Measurements from ENCODE around the gene ANXA2R. TPM values are rescaled to one million over a fixed set of nuclear protein-coding genes. Genes with fewer than 3 reads are reported as not detected.
"Not testable (repeated sequence)": the region's sequence is repeated elsewhere in the genome, so short reads cannot be mapped to it uniquely, and the experiment has no call there.

ANXA2R gene
- polyA plus RNA-seq, 1 donor, result 0.89 TPM

DNA sequence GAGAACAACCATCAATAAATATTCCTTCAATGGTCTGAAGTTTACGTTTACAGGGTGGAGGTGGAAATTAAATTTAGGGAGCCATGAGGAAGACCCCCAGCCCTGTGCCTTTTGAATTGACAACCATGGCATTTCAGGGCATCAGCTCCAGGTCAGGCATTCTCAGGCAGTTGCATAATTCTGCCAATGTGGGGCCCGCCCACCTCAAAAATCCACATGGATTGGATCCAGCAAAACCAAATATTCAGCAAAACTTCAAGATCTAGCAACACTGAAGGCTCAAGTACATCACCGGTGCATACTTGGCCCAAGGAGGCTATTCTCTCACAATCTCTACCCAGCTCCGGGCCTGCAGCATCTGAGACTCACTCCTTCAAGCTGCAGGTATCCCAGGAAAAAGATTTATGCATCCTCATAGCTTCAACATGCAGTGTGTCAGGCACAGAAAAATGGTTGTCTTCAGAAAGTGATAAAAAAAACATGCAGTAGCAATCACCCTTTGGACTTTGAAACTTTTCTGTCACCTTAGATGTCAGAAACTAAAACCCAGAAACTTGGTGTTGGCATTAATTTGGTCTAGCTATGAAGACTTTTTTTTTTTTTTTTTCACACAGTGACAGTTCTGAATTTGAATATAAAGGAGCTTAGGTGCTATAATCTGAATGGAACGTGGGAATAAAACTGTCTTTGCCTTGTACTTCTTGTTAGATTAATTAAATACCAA lies 21.4 kb upstream of the ANXA2R start:
- DNase-seq (ENCODE audit: low read depth), result no peak

DNA sequence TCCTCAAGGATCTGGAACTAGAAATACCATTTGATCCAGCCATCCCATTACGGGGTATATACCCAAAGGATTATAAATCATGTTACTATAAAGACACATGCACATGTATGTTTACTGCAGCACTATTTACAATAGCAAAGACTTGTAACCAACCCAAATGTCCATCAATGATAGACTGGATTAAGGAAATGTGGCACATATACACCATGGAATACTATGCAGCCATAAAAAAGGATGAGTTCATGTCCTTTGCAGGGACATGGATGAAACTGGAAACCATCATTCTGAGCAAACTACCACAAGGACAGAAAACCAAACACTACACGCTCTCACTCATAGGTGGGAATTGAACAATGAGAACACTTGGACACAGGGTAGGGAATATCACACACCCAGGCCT lies 19.9 kb upstream of the ANXA2R start:
- DNase-seq (ENCODE audit: low read depth), result not testable (repeated sequence)

DNA sequence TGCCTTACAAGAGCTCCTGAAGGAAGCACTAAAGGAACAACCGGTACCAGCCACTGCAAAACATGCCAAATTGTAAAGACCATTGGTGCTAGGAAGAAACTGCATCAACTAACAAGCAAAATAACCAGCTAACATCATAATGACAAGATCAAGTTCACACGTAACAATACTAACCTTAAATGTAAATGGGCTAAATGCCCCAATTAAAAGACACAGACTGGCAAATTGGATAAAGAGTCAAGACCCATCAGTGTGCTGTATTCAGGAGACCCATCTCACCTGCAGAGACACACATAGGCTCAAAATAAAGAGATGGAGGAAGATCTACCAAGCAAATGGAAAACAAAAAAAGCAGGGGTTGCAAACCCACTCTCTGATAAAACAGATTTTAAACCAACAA lies 15.0 kb upstream of the ANXA2R start:
- DNase-seq (ENCODE audit: low read depth), result not testable (repeated sequence)

DNA sequence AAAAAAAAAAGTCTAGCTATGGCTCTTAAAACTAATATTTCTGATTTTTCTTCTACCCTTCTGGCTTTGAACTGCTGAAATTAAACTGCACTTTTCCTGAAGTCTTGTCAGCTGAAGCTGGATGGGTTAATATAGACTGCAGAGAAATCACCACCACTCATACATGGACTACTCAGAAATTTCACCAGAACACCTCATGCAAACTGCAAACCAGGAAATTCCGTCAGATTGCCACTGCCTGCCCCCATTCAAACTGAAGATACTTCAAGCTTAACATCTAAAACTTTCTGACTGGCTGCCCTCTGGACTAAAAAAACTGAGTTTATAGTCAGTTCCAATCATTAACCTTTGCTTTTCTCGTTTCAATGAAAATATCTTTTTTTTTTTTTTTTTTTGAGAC lies 11.6 kb upstream of the ANXA2R start:
- no peak for DNase-seq (ENCODE audit: low read depth)

DNA sequence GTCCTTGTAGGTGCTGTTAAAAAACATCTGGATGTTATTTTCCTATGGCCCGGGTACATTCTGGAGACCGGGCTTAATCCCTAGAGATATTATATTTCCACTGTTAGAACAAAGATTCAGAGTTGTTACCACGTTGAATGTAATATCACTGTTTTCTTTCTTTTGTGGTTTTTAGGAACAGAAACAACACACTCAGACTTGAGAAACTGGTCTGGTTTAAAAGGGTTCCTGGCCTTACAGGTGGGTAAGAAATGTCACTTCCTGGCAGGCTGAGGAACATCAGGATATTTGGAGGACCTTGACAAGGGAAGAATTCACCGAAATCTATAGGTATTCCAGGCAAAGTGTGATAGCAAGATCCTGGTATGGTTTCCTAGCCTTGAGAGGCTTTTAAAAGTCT lies 10.3 kb upstream of the ANXA2R start:
- DNase-seq (ENCODE audit: low read depth), result no peak

DNA sequence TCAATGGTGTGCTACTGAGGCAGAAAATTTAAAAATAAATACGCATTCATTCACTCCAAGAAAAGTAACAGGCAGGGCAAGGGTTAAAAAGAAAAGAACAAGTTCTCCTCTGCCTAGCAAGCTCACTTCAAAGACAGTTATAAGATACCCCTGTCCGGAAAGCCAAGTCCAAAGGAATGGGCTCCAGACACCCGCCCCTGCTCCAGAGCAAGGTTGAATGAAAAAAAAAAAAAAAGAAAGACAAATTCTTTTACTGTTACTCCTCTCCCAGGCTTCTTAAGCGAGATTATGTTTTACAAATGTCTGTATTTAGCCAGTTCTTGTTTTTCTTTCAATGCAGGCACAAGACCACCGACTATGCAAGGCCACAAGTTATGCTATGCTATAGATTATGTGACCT lies 9.1 kb upstream of the ANXA2R start:
- no peak for DNase-seq (ENCODE audit: low read depth)

DNA sequence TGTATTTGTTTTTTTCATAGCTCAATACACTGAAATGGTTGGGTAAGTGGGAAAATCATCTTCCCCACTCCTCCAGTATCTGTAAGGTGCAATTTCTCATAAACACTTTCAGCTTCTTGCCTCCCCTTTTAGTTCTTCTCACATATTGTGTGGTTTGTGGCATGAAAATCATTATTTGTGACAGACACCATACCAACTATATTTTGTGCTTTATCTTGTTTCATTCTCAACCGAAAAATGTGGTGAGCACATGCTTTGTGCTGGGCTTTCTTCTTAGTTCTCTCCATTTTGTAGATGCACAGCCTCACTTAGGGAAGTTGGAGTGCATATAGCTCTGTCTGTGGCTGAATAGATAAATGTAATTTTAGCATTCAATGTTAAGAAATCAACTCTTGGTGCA lies 6.4 kb upstream of the ANXA2R start:
- no peak for DNase-seq (ENCODE audit: low read depth)

DNA sequence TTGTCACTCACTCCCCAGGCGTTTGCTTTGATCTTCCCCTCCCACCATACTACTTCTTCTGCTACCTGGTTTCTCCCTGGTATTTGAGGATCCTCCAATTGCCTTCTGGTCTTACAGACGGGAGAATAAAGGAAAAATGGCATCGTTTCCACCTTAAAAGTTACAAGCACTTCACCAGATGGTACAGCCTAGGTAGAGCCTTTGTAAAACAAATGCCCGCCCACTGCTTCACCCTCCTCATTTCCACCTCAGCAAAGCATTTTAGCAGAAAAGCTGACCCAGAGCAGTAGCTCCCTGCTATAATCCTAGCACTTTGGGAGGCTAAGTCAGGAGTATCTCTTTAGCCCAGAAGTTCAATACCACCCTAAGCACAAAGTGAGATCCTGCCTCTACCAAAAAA lies 5.1 kb upstream of the ANXA2R start:
- DNase-seq (ENCODE audit: low read depth), result no peak

DNA sequence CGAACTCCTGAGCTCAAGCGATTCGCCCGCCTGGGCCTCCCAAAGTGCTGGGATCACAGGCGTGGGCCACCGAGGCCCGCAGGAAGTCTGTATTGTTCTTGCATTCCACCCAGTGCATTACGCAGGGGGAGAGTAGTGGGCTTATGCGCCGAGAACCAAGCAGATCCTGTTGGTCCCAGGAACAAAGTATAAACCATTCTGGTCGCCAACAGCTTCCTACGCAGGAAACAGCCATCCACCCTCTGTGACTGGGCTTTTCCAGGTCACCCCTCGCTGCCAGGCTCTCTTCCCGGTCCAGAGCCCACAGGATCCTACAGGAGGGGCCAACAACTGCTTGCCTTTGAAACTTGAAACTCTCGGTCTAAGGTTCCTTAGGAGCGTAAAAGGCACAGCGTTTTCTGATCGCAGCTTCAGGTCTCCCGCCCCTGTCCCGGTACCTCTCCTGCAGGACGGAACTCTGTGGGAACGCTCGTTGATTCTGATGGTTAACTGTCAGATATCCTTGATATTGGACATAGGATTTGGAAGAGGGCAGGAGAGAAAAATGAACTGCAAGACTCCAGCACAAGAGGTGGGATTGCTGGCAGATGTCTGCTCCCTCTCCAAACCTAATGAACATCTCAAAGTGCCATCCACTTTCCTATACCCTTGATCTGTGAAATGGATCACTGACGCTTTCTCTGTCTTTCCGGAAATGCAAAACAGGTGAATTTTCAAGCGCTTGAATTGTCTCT lies 4.2 kb upstream of the ANXA2R start:
- DNase-seq (ENCODE audit: low read depth), result no peak

DNA sequence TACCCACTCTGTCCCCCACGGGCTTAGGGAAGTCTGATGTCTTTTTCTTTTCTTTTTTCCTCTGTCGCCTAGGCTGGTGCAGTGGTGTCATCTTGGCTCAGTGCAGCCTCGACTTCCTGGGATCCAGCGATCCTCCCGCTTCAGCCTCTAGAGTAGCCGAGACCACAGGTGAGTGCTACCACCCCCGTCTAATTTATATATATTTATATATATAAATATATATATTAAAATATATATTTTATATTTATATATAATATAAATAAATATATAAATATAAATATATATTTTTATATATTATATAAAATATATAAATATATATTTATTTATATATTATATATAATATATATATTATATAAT lies 3.3 kb upstream of the ANXA2R start:
- no peak for DNase-seq (ENCODE audit: low read depth)

DNA sequence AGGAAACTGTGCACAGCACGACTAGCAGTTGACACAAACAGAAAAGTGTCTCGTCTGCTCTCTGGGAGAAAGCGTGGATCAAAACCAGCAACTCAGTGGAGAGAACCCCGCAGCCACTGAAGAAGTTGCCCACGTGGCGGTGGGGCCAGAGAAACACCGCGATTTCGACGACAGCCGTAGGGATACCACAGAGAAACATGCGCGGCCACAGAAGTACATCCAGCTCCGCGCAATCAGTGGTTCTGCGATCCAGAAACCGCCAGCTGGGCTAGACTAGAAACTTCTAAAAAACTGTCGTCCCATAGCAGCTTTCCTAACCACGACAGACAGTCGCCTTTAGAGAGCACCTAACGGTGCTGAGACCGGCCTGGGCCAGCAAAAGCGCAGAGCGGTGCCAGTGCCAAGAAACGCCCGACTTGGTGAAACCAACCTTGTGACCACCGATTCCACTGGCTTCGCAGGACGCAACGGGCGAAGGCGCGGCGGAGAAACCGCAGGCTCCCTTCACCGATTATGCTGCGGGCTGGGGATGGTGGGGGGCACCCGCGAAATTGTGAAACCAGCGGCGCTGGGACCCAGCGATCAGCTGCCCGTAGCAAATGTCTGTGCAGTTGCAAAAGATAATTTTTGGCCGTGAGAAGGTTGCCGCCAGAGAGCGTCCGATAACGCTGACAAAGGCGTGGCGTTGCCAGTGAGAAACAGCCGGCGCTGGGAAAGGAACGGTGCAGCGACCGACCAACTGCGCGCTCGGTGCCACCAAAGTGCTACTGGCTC lies 2.7 kb upstream of the ANXA2R start:
- no peak for DNase-seq (ENCODE audit: low read depth)

DNA sequence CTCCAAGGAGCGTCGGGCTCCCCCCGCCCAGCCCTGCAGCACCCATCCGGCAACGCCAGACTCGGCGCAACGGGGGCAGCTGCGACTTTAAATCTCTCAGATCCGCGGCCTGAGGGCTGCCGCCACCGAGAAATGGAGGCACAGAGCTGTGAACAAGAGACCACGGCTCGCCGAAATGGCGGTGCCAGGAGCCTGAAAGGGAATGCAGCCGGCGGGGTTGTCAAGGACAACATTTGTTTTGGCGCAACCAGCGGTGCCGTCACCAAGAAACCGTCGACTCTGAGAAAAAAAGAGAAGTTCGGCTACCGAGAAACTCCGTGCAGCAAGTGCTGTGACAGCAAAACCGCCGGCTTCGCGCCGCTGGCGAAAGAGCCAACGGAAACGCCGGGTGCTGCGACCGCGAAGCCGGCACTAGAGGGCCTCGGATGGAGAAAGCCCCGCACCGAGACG lies 2.1 kb upstream of the ANXA2R start:
- DNase-seq (ENCODE audit: low read depth), result no peak

DNA sequence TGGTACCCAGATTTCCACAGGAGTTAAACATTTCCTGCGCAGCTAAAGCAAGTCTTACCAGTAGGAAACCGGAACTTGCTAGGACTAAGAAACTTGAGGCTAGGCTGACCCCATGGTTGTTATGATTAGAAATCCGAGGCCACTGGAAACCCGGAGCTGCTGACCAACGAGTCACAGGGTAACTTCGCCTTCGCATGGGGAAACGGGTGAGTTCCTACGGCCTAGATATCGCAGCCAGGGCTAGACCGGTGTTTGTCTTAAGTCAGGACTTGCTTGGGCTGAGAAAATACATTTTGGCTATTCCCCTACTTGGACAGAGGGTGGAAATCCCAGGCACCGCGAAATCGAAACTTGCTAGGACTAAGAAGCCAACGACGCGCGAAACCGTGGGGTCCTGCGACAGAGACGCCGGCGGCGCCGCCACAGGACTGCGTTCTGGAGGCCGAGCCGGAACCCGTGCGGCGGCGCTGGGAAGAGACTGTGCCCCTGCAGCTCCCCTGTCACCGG lies 1.6 kb upstream of the ANXA2R start:
- DNase-seq (ENCODE audit: low read depth), result no peak

DNA sequence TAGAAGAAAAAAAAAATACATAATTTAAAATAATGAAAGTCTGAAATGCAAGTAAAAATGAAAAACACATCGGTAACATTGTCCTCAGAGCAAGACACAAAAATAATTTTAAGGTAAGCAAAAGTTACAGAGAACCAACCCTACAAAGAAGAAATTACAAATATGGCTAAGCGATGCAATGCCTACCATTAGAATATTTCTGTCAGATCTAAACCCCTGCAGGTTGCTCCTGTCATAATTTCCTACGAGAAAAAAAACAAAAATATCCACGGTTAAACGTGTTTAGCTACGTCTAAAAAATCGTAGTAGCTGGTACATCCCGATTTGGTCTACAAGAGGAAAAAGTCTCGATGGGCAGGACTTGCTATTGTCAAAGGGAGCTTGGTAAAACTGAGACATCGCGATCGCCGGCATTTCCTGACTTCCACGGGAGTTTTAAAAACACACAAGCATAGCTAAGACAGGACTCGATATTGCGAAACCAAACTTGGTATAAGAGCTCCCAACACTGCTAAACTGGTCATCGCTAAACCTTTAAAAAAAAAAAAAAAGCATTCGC lies 1.1 kb upstream of the ANXA2R start:
- DNase-seq (ENCODE audit: low read depth), result no peak

DNA sequence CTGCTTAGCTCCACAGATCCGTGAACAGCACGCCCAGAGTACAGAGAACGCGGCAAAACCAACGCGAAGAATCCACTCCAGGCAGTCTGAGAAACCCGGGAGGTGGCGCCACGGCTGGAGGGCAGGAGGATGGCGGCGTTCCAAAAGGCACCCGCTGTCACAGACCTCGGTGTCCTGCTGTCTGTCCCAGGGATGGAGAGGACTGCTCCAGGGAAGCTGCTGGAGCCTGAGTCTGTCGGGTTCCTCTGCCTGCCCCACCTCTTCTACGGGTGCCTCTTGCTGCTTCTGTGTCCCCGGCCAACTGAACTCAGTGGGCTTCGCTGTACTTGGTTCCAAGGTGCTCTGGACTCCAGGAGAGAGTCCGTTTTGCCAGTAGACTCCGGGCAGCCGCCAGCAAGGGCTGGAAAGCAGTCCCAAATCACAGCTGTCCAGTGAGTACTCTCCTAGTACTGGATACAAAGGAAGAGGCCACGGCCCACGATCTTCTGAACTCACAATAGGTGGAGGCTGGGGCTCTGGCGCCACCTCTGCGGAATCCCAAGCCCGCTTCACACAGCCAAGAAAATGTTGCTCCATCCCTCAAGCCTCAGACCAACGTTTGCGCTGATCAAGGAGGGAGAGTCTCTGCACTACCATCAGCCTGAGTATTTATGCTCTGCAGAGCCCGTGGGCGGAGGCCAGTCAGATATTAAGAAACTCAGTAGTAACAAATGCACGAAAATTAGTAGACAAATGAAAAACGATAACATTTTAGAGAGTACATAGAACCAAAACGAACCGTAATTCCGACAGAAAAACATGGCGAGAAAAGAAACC lies 440 bp downstream of the ANXA2R start:
- DNase-seq (ENCODE audit: low read depth), result no peak

DNA sequence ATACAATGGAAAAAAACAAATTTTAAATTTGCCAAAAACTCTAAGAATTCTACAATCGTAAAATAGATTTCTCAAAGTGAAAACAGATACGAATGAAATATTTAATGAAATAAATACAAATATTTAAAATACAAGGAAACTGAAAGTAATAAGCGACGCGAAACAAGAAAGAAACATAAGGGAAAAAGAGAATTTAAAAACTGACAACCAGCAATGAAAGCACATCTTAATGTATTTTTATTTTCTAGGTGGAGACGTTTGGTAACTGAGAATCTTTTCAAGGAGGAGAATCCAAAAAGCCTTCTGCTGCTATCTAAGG lies 1.0 kb downstream of the ANXA2R start:
- no peak for DNase-seq (ENCODE audit: low read depth)

DNA sequence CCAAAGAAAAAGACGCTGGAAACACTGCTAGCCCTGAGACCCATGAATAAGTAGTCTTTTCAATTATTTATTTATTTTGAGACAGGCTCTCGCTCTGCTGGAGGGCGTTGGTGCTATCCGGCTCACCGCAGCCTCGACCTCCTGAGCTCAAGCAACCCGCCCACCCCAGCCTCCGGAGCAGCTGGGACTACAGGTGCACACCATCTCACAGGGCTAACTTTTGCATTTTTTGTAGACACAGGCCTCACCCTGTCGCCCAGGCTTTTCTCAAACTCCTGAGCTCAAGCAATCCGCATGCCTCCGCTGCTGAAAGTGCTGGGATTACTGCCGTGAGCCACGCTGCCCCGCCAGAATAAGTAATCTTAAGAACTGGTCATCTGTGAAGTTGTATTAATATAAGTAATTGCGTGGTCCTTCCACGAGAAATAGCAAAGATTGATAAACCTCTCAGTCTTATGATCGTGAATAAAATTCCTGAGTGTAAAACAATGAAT lies 1.6 kb downstream of the ANXA2R start:
- no peak for DNase-seq (ENCODE audit: low read depth)

DNA sequence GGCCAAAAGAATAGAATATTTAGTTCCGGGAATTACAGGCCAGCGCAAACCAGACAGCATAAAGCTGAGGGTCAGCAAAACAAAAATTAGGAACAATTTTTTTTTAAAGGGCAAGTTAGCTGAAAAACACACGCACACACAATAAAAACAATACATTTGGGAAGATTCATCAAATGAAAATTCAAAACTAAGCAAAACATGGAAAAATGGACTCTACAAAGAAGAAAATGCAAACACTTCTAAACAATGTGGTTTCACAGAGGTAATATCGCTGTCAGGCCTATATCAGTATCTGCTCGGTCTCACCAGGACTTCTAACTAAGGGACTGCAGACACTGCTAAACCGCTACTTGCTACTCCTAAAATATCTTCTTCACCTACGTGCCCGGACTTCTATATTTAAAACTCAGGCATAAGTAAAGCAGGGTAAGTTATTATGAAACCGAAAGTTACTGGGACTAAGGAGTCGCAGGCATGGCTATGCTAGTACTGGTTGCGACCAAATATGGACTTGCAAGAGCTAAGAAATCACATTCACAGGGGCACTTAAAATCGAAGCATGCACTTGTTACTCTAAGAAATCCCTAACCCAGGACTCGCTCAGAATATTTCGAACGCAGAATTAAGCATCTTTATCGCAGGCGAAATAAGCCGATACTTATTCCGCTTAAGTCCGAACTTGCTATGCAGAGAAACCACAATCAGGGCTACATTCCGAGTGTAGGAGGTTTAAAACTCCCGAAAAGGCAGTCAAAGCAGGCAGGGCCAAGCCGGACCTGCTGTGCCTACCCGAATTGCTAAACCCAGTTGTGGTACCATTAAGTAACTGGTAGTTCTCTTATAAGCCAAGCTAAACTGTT lies 2.3 kb downstream of the ANXA2R start:
- no peak for DNase-seq (ENCODE audit: low read depth)

DNA sequence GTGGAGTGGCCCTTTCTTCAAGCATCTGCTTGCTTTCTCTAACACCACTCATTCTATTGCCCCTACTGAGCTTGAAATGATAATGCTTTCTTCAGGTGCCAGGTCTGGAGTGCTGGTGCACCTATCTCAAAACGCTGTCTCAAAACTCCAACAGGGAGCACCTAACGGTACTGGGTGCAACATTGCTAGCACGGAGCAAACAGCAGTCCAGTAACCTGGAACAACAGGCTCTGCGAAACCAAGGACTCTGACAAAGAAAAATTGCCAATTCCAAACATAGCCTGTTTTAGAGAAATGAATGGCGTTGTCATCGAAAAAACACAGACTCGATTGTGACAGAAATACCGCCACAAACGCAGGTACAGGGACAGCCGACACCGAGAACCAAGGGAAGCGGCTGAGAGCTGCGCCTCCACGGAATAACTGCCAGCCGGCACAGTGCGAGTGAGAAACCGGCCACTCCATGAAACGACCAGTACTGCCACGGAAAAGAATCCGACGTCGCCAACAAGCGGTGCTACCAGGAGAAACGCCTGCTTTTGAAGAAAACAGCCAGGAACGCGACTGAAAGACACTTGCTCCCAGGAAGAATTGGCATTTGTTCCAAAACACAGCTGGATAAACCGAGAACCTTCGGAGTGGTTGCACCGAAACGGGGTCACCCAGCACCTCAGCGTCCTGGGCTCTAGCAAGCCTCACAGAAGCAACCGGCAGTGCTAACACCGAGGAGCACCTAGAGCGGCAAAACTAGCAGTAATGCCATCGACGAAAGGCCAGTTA lies 3.1 kb downstream of the ANXA2R start:
- no peak for DNase-seq (ENCODE audit: low read depth)

DNA sequence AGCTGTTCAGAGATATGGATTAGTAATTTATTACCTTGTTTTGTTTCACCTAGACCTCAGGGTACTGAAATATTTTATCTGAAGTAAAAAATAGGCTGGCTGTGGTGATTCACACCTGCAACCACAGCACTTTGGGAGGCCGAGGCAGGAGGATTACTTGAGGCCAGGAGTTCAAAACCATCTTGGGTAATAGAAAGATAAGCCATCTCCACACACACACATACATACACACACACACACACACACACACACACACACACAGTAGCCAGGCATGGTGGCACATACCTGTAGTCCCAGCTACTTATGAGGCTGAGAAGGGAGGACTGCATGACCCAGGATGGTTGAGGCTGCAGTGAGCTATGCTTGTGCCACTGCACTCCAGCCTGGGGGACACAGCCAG lies 3.7 kb downstream of the ANXA2R start:
- DNase-seq (ENCODE audit: low read depth), result no peak
